ENCODE measurements around the gene CCR9.

CCR9 gene

DNA sequence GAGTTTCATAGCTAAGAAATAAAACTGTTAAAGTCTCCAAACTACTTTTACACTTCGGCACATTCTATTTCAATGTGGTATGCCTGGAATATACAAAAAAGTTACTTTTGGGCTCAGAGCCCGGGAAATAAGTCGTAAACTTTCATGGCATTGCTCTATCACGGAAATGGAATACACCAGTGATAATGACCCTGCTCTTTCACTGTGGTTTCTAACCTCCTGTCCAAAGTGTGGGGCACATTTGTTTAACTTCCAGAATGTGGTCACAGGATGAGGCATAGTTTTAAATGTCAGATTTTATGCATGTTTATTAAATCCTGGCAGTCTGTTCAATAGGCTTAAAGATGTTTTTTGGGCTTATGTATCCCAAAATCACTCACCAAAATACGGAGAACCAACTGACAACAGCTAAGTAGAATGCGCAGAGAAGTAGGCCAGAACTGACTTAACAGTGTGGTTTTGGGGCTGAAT, 62.0 kb downstream of the CCR9 start:
- Histone ChIP-seq H3K27ac (peak overlapping the region in 9 of 21 experiments; percentile 50 to 88 (median 72)), H3K4me3 (no peak overlapping the region)

DNA sequence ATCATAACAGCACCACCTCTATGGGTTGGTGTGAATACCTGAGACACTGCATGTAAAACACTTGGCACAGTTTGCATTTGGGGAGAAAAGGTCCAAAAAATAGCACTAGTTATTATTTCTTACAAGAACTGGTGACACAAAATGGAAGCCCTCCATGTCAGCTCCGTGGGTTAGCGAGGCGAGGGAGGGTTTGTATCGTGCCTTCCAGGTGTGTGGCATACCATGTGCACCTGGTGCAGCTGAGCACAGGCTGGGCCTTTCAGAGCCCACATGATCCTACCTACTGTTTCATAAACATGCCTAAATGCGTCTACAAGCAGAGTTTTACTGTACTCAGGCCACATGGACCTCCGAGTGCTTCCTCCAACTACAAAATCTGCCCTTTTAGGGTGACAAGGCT, 62.5 kb downstream of the CCR9 start:
- Histone ChIP-seq H3K27ac (peak overlapping the region in 13 of 21 experiments; percentile 24 to 88 (median 69)), H3K4me3 (no peak overlapping the region)

DNA sequence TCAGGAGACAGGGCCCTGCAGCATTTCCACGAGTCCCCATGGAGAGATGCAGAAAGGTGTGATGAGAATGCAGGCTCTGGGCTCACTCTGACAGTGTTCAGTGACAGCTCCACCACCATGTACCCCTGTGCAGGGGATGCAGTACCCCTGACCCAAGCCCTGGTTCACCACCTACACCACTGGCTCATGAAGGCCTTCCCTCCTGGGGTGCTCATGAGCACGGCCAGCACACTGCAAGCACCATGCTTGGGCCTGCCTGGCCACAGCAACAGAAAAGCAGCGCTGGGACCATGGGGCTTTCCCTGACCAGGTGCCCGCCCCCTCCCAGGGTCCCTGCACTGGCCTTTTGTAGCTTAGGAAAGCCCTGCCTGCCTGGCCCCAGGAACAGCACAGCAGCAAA, 63.1 kb downstream of the CCR9 start:
- Histone ChIP-seq H3K4me3 (no peak overlapping the region), H3K27ac (peak overlapping the region in 17 of 21 experiments; percentile 14 to 88 (median 66))

DNA sequence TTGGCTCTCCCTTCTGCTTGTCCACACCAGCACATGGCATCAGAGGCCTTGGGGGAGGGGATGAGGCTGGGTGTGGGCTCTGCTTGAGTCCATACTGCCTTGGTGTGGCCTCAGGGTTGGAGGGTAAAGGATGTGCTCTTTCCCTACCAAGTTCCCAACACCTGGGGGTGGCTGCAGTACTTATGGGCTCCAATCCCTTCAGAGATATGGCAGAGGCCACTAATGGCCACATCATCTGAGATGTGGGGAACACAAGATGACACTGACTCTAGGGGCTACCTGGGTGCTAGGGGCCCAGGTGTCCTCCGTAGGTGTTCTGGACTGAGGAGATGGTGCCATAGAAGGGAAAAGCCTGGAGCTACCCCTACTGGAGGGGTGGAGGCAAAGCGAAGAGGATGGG, 63.8 kb downstream of the CCR9 start:
- Histone ChIP-seq H3K4me3 (no peak overlapping the region), H3K27ac (peak overlapping the region in 18 of 21 experiments; percentile 14 to 88 (median 64))

DNA sequence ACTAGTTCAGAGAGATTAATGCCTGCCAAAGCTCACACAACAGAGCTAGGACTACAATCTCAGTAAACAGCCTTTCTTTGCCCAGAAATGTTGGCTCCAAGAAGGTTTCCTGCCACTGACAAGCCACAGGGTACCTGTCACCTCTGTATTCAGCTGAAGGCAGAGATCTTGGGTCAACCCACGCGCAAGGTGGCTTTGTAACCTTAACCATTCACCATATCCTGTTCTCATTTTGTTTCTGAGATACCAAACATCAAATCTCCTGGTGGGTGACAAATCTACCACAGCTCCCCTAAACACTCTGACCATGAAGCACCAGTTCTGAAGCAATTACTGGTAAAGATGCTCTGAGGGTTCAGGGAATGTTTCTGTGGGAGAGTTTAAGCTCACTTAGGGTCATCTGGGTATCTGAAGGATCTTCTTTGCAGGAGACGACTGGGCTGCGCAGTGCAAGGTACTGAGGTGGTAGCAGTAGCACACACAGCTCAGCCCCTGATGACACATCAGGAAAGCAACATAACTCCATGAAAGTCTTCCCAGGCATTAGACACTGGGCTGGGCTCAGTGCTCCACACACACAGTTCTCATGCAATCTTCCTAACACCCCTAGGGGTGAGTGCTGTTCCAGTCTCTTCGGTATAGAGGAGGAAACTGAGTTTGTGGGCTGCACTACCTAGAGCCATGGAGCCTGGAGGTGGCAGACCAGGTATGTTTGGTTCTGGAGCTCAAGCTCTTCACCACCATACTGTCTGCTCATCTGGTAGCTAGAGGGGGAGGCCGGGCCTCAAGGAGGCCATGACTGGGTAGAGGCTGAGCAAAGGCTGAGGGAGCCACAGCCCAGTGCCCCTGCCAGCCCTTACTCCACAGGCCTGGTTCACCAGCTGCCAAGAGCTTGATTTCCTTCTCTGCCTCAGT, 64.6 kb downstream of the CCR9 start:
- no peak overlapping the region for H3K4me3 ChIP-seq
- H3K27ac ChIP-seq: peak overlapping the region in 17 of 21 experiments; percentile 16 to 88 (median 66)

DNA sequence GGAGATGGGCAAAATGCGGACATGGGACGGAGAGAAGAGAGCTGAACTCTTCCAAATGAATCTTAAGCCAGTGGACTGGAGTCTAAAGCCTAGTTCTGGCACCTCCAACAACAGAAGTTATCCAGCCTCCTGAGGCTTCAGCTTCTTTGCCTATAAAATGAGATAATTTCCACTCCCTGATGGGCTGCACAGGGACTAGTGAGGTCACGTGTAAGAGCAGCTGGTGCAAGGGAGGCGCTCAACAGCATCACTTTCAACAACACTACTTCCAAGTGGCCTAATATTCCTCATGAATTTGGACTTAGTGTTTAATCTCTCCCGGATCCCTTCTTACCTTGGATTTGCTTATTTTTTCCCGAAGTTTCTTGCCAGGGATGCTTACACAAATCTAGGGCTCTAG, 65.6 kb downstream of the CCR9 start:
- Histone ChIP-seq H3K4me3 (no peak overlapping the region), H3K27ac (peak overlapping the region in 13 of 21 experiments; percentile 33 to 88 (median 68))

DNA sequence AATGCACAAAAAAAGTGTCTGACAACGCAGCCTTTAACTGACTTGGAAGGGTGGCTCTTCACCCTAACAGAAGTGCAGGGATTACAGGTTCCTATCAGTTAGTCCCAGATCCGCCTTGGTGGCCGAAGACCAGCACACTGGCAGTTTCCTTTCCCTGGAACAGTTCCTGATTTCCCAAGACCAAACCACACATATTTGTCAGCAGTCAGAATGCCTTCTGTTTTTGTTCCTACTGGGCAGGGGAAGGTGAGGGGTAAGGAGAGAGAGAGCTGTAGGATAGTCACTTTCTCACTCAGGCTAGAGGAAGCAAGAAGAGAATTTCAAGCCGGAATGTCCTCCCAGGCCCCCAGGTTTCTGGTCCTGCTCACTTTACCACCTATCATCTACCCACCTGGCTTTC, 66.1 kb downstream of the CCR9 start:
- no peak overlapping the region for H3K4me3 ChIP-seq
- peak overlapping the region in 6 of 21 experiments; percentile 29 to 88 (median 68) for H3K27ac ChIP-seq

All from skin epidermis (tissue), 12 donors.